ENCODE data around the gene CACNA2D4. TPM values are rescaled to one million over a fixed set of nuclear protein-coding genes. Genes with fewer than 3 reads are reported as not detected.

The CACNA2D4 gene
- total RNA-seq, 1 donor from 2014 or later, result not detected

DNA sequence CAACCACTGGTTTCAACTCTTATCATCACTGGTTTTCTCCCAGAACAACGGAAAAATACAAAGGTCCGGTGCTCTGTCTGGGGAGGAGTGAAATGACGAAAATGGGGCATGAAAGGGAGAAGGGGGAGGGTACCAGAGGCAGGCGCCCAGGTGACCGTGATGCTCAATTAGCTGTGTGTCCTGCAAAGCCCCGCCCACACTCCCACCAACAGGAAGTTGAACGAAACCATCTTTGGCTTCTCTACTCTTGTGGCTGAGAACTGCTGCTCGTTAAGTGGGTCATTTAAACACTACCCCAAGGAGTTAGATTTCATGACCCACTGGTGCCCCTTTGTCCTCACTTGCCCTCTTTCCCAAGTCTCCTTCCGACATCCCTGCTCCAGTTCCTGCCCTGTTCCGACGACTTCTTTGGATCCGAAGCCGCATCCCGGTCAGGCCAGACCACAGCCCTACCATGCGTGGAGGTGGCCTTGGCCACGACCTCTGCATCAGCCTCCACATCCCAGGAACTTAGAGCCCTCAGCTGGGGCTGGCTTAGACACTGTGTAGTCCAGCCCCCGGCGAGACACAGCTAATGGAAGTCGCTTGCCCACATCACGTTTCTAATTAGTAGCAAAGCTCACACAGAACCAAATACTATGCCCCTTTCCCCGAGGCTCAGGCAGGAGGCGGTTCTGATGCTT lies 109.5 kb downstream of the CACNA2D4 start:
- peaks cover 3% of the 10 kb centered on the region for H3K27me3 Mint-ChIP-seq (ENCODE audit: unreplicated experiment)
- DNase-seq (ENCODE audit: extremely low spot score, unreplicated experiment), result no peak
- H3K36me3 Mint-ChIP-seq (ENCODE audit: unreplicated experiment), result no peaks in the 10 kb centered on the region
- H3K4me1 Mint-ChIP-seq (ENCODE audit: unreplicated experiment), result peaks cover 15% of the 10 kb centered on the region
- no peak overlapping the region for H3K27ac Mint-ChIP-seq (ENCODE audit: unreplicated experiment)
- TF ChIP-seq, protein P1, sequence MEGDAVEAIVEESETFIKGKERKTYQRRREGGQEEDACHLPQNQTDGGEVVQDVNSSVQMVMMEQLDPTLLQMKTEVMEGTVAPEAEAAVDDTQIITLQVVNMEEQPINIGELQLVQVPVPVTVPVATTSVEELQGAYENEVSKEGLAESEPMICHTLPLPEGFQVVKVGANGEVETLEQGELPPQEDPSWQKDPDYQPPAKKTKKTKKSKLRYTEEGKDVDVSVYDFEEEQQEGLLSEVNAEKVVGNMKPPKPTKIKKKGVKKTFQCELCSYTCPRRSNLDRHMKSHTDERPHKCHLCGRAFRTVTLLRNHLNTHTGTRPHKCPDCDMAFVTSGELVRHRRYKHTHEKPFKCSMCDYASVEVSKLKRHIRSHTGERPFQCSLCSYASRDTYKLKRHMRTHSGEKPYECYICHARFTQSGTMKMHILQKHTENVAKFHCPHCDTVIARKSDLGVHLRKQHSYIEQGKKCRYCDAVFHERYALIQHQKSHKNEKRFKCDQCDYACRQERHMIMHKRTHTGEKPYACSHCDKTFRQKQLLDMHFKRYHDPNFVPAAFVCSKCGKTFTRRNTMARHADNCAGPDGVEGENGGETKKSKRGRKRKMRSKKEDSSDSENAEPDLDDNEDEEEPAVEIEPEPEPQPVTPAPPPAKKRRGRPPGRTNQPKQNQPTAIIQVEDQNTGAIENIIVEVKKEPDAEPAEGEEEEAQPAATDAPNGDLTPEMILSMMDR (IDR thresholded peaks at IDR 0.05), result no peak
- no peaks in the 10 kb centered on the region for H3K9me3 Mint-ChIP-seq (ENCODE audit: unreplicated experiment)
- no peak overlapping the region for H3K4me3 Mint-ChIP-seq (ENCODE audit: unreplicated experiment)

DNA sequence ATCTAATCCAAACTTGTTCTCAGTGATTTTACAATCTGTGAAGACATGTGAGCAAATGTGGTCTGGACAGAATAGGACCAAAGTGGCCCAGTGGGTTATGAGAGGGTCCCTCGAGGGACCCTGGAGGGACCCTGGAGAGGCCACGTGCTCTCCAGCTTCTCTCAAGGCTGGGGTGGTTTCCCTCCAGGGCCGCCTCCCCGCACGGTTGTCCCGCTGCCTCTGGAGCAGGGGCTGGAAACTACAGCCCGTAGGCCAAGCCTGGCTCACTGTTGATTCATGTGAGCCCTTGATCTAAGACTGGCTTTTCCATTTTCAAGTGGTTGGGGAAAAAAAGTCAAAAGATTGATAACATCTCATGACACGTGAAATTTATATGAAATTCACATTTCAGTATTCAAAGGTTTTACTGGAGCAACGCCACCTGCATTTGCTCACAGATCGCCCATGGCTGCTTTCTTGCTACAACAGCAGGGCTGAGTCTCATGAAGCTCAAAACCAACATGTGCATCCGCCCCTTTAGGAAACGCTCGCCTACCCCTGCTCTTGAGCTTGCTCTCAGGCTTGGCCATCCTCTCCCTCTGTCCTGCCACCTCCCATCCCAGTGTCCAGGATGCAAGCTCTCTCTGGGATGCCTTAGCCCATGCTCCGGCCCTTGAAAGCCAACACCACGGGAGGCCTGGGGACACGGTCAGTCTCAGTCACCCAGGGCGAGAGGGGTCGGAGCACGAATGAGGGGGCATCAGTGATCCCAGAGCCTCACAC lies 110.2 kb downstream of the CACNA2D4 start:
- Mint-ChIP-seq H3K9me3 (ENCODE audit: unreplicated experiment) (no peaks in the 10 kb centered on the region), H3K36me3 (ENCODE audit: unreplicated experiment) (no peaks in the 10 kb centered on the region), H3K4me3 (ENCODE audit: unreplicated experiment) (no peak overlapping the region), H3K27me3 (ENCODE audit: unreplicated experiment) (no peaks in the 10 kb centered on the region), H3K4me1 (ENCODE audit: unreplicated experiment) (peaks cover 15% of the 10 kb centered on the region), H3K27ac (ENCODE audit: unreplicated experiment) (no peak overlapping the region)
- DNase-seq (ENCODE audit: extremely low spot score, unreplicated experiment), result no peak
- TF ChIP-seq, protein P1 (IDR thresholded peaks at IDR 0.05), result no peak

- H3K36me3 Mint-ChIP-seq (ENCODE audit: unreplicated experiment), result no peaks in the 10 kb centered on the region
- no peak for DNase-seq (ENCODE audit: extremely low spot score, unreplicated experiment)
- H3K4me1 Mint-ChIP-seq (ENCODE audit: unreplicated experiment), result peaks cover 10% of the 10 kb centered on the region
- no peak overlapping the region for H3K4me3 Mint-ChIP-seq (ENCODE audit: unreplicated experiment)
- H3K9me3 Mint-ChIP-seq (ENCODE audit: unreplicated experiment), result no peaks in the 10 kb centered on the region
- H3K27ac Mint-ChIP-seq (ENCODE audit: unreplicated experiment), result no peak overlapping the region
- H3K27me3 Mint-ChIP-seq (ENCODE audit: unreplicated experiment), result no peaks in the 10 kb centered on the region
- TF ChIP-seq, protein P1 (IDR thresholded peaks at IDR 0.05), result no peak
These were observed 111.2 kb downstream of the CACNA2D4 start for GRCh38 chr12:1807087-1807860.

- no peak for DNase-seq (ENCODE audit: extremely low spot score, unreplicated experiment)
- H3K4me1 Mint-ChIP-seq (ENCODE audit: unreplicated experiment), result peaks cover 8% of the 10 kb centered on the region
- H3K27ac Mint-ChIP-seq (ENCODE audit: unreplicated experiment), result no peak overlapping the region
- H3K4me3 Mint-ChIP-seq (ENCODE audit: unreplicated experiment), result no peak overlapping the region
- no peaks in the 10 kb centered on the region for H3K27me3 Mint-ChIP-seq (ENCODE audit: unreplicated experiment)
- TF ChIP-seq, protein P1 (IDR thresholded peaks at IDR 0.05), result no peak
- no peaks in the 10 kb centered on the region for H3K36me3 Mint-ChIP-seq (ENCODE audit: unreplicated experiment)
- no peaks in the 10 kb centered on the region for H3K9me3 Mint-ChIP-seq (ENCODE audit: unreplicated experiment)
These were observed 112.0 kb downstream of the CACNA2D4 start for GRCh38 chr12:1806301-1807086.

Data from osteocyte (in vitro differentiated cells).